ENCODE measurements around the gene PRSS23.

GRCh38 chr11:86797133-86797532, 3.2 kb upstream of the PRSS23 start:
- TF ChIP-seq EZH2 (IDR thresholded peaks at IDR 0.05) (no peak), CTCF (IDR thresholded peaks at IDR 0.05) (no peak), EZH2phosphoT487 (IDR thresholded peaks at IDR 0.05) (no peak)

Measured in neural progenitor cell (in vitro differentiated cells).